HEK293 (cell line): ENCODE data around the gene OCA2.

Experiments
- CTCF ChIP-seq: fragments of 450-650 bp; formaldehyde crosslinking; IDR thresholded peaks from 2 replicates; pipeline ENCODE4 v1.5.1; 2016; ENCODE audit warnings: missing biosample characterization, missing genetic modification characterization
- MYNN ChIP-seq: fragments of 450-650 bp; formaldehyde crosslinking; IDR thresholded peaks from 2 replicates; pipeline ENCODE4 v1.5.1; 2016; ENCODE audit warnings: missing biosample characterization, missing genetic modification characterization, borderline replicate concordance
- PRDM2 ChIP-seq: fragments of 450-650 bp; formaldehyde crosslinking; IDR thresholded peaks from 2 replicates; pipeline ENCODE4 v1.5.1; 2016; ENCODE audit warnings: missing biosample characterization, missing genetic modification characterization, borderline replicate concordance
- ZNF10 ChIP-seq: fragments of 450-650 bp; formaldehyde crosslinking; IDR thresholded peaks from 2 replicates; pipeline ENCODE4 v1.5.1; 2017; ENCODE audit warnings: missing biosample characterization, missing genetic modification characterization
- ZNF23 ChIP-seq: fragments of 450-650 bp; formaldehyde crosslinking; IDR thresholded peaks from 2 replicates; pipeline ENCODE4 v1.5.1; 2016; ENCODE audit warnings: missing biosample characterization, missing genetic modification characterization, borderline replicate concordance
- ZNF24 ChIP-seq: fragments of 450-650 bp; formaldehyde crosslinking; IDR thresholded peaks from 2 replicates; pipeline ENCODE4 v1.5.1; 2016; ENCODE audit warnings: missing biosample characterization, missing genetic modification characterization
- ZNF274 ChIP-seq, 2 experiments: fragments of 200-500 bp in 1 of 2; fragments of 450-650 bp in 1 of 2; sonication (Bioruptor generic) in 1 of 2; formaldehyde crosslinking in 1 of 2; IDR thresholded peaks; 2 replicates each; pipeline versions ENCODE4 v1.5.1 to v1.6.1; 2014 to 2016; ENCODE audit warnings: borderline replicate concordance in 1 of 2, inconsistent platforms in 1 of 2, low read length in 1 of 2, missing biosample characterization in 1 of 2, missing genetic modification characterization in 1 of 2
- ZNF473 ChIP-seq: fragments of 450-650 bp; formaldehyde crosslinking; IDR thresholded peaks from 2 replicates; pipeline ENCODE4 v1.5.1; 2017; ENCODE audit warnings: missing biosample characterization, missing genetic modification characterization
- ZNF558 ChIP-seq: fragments of 450-650 bp; formaldehyde crosslinking; IDR thresholded peaks from 2 replicates; pipeline ENCODE4 v1.5.1; 2016; ENCODE audit warnings: missing biosample characterization, missing genetic modification characterization
- ZNF776 ChIP-seq: fragments of 450-650 bp; formaldehyde crosslinking; IDR thresholded peaks from 2 replicates; pipeline ENCODE4 v1.5.0; 2017; ENCODE audit warnings: missing biosample characterization, missing genetic modification characterization, borderline replicate concordance
- TF ChIP-seq, protein P1 (sequence below): fragments of 450-650 bp; formaldehyde crosslinking; IDR thresholded peaks from 2 replicates; pipeline ENCODE4 v1.5.1; 2016; ENCODE audit warnings: missing biosample characterization, missing genetic modification characterization
- TF ChIP-seq, protein P2 (sequence below): fragments of 450-650 bp; IDR thresholded peaks from 2 replicates; pipeline ENCODE4 v1.5.1; 2018; ENCODE audit warnings: missing biosample characterization, mild to moderate bottlenecking, missing genetic modification characterization

DNA sequence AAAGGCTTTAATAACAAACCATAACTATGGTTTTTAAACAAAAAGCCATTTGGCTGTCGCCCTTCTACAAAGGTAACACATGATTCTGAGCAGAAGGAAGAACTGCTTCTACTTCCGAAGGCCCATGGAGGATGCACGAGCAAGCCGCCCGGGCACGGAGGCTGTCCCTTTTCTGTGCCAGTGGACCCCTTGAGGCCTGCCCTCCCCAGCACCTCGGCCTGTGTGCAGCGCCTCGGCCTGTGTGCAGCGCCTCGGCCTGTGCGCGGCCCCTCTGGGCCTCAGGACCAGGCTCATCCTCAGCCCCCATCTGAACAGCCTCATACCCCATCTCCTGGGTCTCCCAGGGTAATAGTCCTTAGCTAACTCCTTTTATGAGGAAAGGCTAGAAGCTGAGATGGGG, 329.5 kb downstream of the OCA2 start:
- TF ChIP-seq CTCF (tag by site-specific recombination) (no peak), ZNF23 (tag by site-specific recombination) (no peak), ZNF776 (tag by site-specific recombination) (no peak), ZNF558 (tag by site-specific recombination) (no peak), ZNF473 (tag by site-specific recombination) (no peak), PRDM2 (no peak), ZNF274 (IDR thresholded peaks at IDR 0.05; ENCODE audit: low read length) (no peak), ZNF274 (tag by site-specific recombination; IDR thresholded peaks at IDR 0.05; ENCODE audit: borderline replicate concordance) (no peak), ZNF24 (tag by site-specific recombination) (no peak), ZNF10 (no peak), MYNN (tag by site-specific recombination) (no peak)
- TF ChIP-seq, protein P1, sequence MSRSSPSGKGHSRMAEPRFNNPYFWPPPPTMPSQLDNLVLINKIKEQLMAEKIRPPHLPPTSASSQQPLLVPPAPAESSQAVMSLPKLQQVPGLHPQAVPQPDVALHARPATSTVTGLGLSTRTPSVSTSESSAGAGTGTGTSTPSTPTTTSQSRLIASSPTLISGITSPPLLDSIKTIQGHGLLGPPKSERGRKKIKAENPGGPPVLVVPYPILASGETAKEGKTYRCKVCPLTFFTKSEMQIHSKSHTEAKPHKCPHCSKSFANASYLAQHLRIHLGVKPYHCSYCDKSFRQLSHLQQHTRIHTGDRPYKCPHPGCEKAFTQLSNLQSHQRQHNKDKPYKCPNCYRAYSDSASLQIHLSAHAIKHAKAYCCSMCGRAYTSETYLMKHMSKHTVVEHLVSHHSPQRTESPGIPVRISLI (tag by site-specific recombination), result no peak
- TF ChIP-seq, protein P2, sequence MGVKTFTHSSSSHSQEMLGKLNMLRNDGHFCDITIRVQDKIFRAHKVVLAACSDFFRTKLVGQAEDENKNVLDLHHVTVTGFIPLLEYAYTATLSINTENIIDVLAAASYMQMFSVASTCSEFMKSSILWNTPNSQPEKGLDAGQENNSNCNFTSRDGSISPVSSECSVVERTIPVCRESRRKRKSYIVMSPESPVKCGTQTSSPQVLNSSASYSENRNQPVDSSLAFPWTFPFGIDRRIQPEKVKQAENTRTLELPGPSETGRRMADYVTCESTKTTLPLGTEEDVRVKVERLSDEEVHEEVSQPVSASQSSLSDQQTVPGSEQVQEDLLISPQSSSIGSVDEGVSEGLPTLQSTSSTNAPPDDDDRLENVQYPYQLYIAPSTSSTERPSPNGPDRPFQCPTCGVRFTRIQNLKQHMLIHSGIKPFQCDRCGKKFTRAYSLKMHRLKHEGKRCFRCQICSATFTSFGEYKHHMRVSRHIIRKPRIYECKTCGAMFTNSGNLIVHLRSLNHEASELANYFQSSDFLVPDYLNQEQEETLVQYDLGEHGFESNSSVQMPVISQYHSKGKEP (tag by site-specific recombination), result no peak
